Measurements from ENCODE around the gene PMVK. TPM values are rescaled to one million over a fixed set of nuclear protein-coding genes. Genes with fewer than 3 reads are reported as not detected.

PMVK gene
- total and polyA plus RNA-seq, 10 of the 15 experiments (the other 5 are each of a cell fraction or from before 2014, with no cell fraction given) = 6.0 to 121 (median 49.4) TPM

DNA sequence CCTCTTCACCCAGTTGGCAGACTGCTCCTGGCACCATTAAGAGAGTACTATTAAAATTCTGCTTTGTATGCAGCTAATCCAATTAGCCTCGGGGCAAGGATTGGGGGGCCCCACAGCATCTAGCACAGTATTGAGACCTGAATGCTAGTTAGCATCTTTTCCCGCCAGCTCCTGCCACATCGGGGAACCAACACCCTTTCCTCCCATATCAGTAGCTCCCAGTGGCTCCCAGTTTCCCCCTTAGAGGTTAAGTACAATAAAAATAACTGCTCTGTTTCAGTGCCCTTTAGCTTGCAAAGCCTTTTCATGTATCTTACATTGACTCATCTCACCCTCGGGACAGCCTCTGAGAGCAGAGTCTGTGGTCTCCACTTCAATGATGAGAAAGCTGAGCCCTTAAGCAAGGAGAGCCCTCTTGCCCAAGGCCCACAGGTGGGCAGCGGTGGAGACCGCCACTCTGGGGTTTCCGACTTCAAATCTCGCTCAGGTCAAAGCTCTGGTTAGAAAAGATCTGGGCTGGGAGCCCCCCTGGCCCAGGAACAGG lies 4.2 kb upstream of the PMVK start (continued):
- TF ChIP-seq, protein P1, sequence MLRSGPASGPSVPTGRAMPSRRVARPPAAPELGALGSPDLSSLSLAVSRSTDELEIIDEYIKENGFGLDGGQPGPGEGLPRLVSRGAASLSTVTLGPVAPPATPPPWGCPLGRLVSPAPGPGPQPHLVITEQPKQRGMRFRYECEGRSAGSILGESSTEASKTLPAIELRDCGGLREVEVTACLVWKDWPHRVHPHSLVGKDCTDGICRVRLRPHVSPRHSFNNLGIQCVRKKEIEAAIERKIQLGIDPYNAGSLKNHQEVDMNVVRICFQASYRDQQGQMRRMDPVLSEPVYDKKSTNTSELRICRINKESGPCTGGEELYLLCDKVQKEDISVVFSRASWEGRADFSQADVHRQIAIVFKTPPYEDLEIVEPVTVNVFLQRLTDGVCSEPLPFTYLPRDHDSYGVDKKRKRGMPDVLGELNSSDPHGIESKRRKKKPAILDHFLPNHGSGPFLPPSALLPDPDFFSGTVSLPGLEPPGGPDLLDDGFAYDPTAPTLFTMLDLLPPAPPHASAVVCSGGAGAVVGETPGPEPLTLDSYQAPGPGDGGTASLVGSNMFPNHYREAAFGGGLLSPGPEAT (IDR thresholded peaks at IDR 0.05; ENCODE audit: low read depth) = no peak; the same call in 1 of the 2 replicates
- TF ChIP-seq CBX3 (IDR thresholded peaks at IDR 0.05; ENCODE audit: borderline replicate concordance, low read depth) (no peak), MEF2A (IDR thresholded peaks at IDR 0.05; ENCODE audit: insufficient read depth, low read depth, low read length) (peak; percentile 49; the same call in 1 of the 2 replicates), IRF4 (IDR thresholded peaks at IDR 0.05; ENCODE audit: low read depth, low read length) (0 out of 2 replicates have a peak, but pooled peaks have one; percentile 6), SIN3A (IDR thresholded peaks at IDR 0.05; ENCODE audit: low read depth, low read length) (no peak), MTA2 (IDR thresholded peaks at IDR 0.05; ENCODE audit: low read depth) (peak; percentile 31; the same call in 1 of the 2 replicates), SMARCA5 (IDR thresholded peaks at IDR 0.05) (no peak), EP300 (IDR thresholded peaks at IDR 0.05; ENCODE audit: borderline replicate concordance in 1 of 2, control insufficient read depth in 1 of 2, low read depth in 2 of 2, low read length in 2 of 2) (peak in 1 of 2 experiments; percentile 48; a peak in 2 of 4 replicates), ZNF274 (IDR thresholded peaks at IDR 0.05; ENCODE audit: insufficient read depth, insufficient read length) (no peak), CHD4 (IDR thresholded peaks at IDR 0.05) (no peak), IKZF1 (conservative IDR thresholded peaks at IDR 0.05) (peak; percentile 40), IKZF2 (IDR thresholded peaks at IDR 0.05) (peak; percentile 24 to 44; a peak in 3 of 4 replicates), BACH1 (IDR thresholded peaks at IDR 0.05; ENCODE audit: borderline replicate concordance) (no peak), MEF2B (IDR thresholded peaks at IDR 0.05; ENCODE audit: partially characterized antibody, poor library complexity, severe bottlenecking) (peak; percentile 53), HDAC2 (IDR thresholded peaks at IDR 0.05) (no peak), RB1 (IDR thresholded peaks at IDR 0.05; ENCODE audit: borderline replicate concordance) (0 out of 2 replicates have a peak, but pooled peaks have one; percentile 19), ATF7 (IDR thresholded peaks at IDR 0.05; ENCODE audit: low read depth) (no peak), ZNF622 (IDR thresholded peaks at IDR 0.05) (no peak), CBFB (IDR thresholded peaks at IDR 0.05; ENCODE audit: low read depth) (no peak; the same call in 1 of the 2 replicates), NRF1 (conservative IDR thresholded peaks at IDR 0.05; ENCODE audit: low read depth, low read length) (no peak), POLR2AphosphoS2 (IDR thresholded peaks at IDR 0.05; ENCODE audit: low read depth, low read length) (no peak)
- TF ChIP-seq, protein P2, sequence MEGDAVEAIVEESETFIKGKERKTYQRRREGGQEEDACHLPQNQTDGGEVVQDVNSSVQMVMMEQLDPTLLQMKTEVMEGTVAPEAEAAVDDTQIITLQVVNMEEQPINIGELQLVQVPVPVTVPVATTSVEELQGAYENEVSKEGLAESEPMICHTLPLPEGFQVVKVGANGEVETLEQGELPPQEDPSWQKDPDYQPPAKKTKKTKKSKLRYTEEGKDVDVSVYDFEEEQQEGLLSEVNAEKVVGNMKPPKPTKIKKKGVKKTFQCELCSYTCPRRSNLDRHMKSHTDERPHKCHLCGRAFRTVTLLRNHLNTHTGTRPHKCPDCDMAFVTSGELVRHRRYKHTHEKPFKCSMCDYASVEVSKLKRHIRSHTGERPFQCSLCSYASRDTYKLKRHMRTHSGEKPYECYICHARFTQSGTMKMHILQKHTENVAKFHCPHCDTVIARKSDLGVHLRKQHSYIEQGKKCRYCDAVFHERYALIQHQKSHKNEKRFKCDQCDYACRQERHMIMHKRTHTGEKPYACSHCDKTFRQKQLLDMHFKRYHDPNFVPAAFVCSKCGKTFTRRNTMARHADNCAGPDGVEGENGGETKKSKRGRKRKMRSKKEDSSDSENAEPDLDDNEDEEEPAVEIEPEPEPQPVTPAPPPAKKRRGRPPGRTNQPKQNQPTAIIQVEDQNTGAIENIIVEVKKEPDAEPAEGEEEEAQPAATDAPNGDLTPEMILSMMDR (IDR thresholded peaks at IDR 0.05 in 2 of 3, conservative IDR thresholded peaks at IDR 0.05 in 1 of 3; ENCODE audit: control insufficient read depth in 2 of 3, extremely low read depth in 1 of 3, insufficient read depth in 1 of 3, low read depth in 3 of 3, low read length in 3 of 3) = no peak
- TF ChIP-seq, protein P3, sequence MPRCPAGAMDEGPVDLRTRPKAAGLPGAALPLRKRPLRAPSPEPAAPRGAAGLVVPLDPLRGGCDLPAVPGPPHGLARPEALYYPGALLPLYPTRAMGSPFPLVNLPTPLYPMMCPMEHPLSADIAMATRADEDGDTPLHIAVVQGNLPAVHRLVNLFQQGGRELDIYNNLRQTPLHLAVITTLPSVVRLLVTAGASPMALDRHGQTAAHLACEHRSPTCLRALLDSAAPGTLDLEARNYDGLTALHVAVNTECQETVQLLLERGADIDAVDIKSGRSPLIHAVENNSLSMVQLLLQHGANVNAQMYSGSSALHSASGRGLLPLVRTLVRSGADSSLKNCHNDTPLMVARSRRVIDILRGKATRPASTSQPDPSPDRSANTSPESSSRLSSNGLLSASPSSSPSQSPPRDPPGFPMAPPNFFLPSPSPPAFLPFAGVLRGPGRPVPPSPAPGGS (IDR thresholded peaks at IDR 0.05; ENCODE audit: borderline replicate concordance, insufficient read depth, low read depth, low read length, poor library complexity, severe bottlenecking) = peak; percentile 26
